ENCODE data around the gene SOX13.

SOX13 gene

GRCh38 chr1:204065174-204065985, 7.5 kb upstream of the SOX13 start:
- no peak for ATAC-seq
- no peak for DNase-seq

DNA sequence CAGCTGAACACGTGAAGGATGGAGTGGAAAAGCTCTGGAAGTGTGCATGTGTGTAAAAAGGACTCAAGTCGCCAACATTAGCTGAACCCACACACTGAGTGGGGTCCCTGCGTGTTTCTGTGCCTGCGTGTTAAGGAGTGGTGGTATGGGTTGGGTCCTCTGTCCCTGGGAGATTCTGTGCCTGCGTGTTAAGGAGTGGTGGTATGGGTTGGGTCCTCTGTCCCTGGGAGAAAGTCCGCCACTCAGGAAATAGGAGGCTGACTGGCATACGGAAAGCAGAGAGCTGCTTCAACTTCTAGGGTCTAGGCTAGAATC, 7.0 kb upstream of the SOX13 start:
- DNase-seq, result no peak
- ATAC-seq, result no peak

DNA sequence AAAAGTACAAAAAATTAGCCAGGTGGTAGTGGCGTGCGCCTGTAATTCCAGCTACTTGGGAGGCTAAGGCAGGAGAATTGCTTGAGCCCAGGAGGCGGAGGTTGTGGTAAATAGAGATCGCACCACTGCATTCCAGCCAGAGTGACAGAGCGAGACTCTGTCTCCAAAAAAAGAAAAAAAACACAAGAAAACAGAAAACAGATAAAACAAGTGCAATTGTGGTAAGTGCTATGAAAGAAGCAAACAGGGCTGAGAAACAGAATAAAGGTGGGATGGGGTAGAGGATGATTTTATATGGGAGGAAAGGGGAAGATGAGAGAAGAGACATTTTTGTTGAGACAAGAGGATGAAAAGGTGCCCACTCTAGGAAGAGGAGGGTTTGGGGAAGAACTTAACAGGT, 5.0 kb upstream of the SOX13 start:
- no peak for ATAC-seq
- DNase-seq, result no peak

DNA sequence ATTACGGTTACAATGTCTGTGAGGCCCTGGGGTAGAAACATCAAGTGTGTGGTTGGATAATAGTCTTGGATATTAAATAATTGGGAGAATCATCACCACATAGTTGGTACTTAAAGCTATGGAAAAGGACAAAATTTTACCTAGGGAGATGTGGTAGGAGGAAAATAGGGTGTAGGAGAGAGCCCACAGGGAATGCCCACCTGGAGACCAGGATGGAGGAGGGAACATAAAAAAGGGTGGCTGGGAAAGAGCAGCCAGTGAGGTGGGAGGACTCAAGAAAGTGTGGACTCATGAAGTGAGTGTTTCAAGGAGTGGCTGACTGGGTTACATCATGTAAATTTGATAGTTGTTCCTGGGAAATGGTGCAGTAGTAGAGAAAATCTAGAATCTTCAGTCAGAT, 3.0 kb upstream of the SOX13 start:
- no peak for DNase-seq

DNA sequence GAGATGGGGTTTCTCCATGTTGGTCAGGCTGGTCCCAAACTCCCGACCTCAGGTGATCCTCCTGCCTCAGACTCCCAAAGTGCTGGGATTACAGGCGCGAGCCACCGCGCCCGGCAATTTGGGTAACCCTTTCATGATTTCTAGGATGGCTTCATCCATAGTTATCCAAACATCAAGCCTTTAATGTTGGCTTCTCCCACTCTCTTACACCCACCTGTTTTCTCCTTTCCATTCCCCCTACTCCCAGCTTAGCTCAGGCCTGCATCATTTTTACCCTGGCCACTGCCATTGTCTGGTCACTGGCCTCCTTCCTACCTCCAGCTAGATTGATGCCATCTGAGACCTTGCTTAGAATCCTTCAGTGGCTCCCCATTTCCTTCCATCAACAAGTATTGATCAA, 2.0 kb upstream of the SOX13 start:
- ATAC-seq (no peak), DNase-seq (no peak)

More for the DNA sequence above, 3.0 kb upstream of the SOX13 start:
- ATAC-seq, result no peak

DNA sequence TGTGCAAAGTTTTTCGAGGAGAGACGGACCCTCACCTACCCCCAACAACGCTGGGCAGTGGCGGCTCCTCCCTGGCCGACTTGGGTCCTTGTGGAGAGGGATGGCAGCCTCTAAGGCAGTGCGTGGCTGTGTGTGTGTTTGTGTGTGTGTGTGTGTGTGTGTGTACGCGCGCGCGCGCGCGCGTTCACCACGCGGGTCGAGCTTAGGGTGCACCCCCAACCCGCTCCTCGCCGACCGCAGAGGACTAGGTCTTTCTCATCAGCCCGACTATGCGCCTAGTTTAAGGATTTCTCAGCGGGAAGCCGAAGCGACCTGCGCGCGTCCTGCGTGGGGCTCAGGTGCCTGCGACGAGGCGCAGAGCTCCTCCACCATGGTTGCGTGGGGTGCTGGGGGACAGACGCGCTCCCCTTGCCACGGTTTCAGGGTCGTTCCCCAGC, 940 bp downstream of the SOX13 start:
- ATAC-seq (no peak), DNase-seq (no peak)

- DNase-seq (no peak), ATAC-seq (no peak)
Observed at GRCh38 chr1:204074274-204075138, 1.6 kb downstream of the SOX13 start.

DNA sequence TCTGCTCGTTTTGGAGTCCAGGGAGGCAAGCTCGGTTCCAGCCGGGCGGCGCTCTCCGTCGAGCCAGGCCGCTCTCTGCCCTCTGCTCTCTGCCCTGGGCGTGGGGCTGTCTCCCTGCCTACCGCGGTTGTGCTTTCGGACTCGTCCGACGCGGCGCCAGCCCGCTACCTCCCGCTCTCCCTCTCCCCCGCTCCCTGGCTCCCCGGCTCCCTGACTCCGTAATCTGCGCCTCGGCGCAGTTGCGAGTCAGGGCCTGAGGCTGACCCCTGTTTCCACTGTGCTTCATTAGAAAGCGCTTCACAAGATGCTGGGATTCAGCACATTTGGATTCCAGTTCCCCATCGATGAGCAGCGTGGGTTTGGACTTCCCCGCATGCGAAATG, 2.2 kb downstream of the SOX13 start:
- ATAC-seq (no peak), DNase-seq (no peak)

GRCh38 chr1:204075890-204076846, 3.3 kb downstream of the SOX13 start:
- ATAC-seq, result no peak
- no peak for DNase-seq

GRCh38 chr1:204076891-204077290, 4.0 kb downstream of the SOX13 start:
- DNase-seq (no peak), ATAC-seq (no peak)

GRCh38 chr1:204077979-204078696, 5.2 kb downstream of the SOX13 start:
- DNase-seq (no peak), ATAC-seq (no peak)

DNA sequence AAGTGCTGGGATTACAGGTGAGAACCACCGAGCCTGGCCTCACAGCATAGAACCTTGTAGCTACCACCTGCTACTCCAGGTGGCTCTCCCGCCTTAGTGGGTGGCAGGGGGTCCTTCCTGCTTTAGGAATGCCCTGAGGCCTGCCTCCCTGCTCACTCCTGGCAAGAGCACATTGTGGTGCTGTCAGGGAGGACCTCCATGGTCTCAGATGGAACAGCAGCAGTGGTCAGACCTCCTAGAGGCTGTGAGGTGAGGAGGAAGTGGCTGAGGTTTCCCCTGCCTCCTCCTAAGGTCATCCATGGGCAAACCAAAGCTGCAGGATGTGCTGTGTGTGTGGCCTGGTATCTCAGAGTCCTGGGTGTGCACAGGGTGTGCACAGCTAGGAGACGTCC, 6.7 kb downstream of the SOX13 start:
- ATAC-seq, result no peak
- no peak for DNase-seq

DNA sequence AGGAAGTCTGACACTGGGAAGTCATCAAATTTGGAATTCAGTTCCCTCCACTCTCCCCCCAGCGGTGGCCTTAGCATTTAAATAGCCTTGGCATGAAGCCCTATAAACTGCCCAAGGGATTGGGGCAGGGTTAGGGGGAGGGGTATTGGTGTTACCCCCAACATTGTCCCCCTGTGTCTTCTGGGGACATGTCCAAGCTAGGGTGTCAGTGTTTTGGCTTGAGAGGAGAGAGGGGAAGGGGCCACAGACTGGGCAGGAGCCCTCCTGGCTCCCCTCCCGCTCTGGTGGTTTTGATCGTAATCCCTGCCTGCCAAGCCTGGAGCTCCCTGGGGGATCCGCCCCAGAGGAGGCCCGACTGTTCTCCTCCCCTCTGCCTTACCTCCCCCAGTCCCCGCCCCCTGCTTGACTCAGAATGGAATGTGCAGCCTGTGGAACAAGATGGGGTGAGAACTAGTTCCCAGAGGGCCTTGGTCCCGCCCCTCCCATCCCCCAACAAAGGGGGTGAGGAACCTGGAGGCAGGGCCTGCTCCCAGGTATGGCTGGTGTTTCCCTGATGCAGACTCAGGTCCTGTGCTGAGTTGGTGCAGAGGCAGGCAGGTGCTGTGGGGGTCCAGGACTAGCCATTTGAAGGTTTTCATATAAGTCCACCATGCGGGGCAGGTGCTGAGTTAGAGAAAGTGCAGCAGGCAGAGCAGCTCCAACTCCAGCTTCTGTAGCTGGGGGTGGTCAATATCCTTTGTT, 7.4 kb downstream of the SOX13 start:
- ATAC-seq (no peak), DNase-seq (no peak)

GRCh38 chr1:204081164-204081790, 8.4 kb downstream of the SOX13 start:
- ATAC-seq (no peak), DNase-seq (no peak)

DNA sequence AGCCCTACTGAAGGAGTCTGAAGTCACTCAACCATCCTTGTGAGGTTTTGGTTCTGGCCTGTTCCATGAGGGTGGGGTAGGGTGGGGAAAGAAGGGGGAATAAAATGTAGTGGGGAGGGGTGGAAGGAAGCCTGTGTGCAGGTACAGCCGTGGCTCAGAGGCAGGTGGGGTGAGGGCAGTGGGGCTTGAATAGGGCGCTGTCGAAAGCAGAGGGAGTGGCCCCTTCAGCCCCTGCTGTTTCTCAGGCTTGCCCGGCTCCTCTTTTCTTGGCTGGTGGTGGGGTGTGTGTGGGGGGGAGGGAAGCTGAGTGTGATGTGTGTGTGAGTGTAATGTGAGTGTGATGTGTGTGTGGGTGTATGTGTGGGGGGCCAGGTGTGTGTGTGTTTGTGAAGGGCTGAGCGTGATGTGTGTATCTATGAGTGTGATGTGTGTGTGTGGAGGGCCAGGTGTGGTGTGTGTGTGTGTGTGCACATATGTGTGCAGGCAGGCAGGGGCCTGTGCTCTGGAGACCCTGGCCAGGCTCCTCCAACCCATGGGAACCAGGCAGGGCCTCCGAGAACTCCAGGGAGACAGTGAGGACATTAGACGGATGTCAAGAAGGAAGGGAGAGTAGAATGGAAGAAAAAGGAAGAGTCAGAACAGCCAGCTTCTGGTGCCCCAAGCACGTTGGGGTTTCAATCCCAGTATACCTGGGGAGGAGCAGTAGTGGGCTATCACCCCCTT, 9.0 kb downstream of the SOX13 start:
- DNase-seq (no peak), ATAC-seq (no peak)

DNA sequence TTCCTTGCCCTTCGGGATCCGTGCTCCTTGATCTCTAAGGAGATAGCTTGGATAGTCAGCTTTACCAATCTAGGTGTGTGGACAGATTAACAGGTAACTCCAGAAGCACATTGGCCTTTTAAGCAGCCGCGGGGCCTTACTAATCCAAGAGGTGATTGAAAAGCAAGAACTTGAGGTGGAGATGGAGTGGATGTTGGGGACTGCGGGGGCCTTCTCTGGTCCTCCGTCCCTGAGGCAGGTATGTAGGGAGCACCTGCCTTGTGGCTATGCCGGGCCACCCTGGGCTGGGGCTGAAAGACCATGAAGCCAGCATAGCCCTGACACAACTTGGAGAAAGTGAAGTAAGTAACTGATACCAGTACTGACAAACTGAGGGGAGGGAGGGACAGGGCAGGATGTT, 10.6 kb downstream of the SOX13 start:
- ATAC-seq, result no peak

GRCh38 chr1:204084247-204084772, 11.4 kb downstream of the SOX13 start:
- ATAC-seq (no peak), DNase-seq (no peak)

More for the DNA sequence above, 10.6 kb downstream of the SOX13 start:
- no peak for DNase-seq

DNA sequence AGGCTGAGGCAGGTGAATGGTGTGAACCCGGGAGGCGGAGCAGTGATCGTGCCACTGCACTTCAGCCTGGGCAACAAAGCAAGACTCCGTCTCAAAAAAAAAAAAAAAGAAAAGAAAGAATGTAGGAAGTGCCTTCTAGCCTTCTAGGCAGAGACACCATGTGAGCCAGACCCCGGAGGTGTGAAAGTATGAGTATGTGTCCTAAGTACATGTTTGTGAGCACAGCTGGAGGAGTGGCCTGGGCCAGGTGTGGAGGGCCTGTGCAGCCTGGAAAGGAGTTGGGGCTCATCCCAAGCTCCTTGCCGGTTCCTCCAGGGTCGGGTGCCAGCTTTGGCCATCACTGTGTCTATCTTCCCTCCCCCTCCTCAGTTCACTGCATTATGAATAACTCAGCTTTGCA, 13.0 kb downstream of the SOX13 start:
- ATAC-seq (no peak), DNase-seq (no peak)

DNA sequence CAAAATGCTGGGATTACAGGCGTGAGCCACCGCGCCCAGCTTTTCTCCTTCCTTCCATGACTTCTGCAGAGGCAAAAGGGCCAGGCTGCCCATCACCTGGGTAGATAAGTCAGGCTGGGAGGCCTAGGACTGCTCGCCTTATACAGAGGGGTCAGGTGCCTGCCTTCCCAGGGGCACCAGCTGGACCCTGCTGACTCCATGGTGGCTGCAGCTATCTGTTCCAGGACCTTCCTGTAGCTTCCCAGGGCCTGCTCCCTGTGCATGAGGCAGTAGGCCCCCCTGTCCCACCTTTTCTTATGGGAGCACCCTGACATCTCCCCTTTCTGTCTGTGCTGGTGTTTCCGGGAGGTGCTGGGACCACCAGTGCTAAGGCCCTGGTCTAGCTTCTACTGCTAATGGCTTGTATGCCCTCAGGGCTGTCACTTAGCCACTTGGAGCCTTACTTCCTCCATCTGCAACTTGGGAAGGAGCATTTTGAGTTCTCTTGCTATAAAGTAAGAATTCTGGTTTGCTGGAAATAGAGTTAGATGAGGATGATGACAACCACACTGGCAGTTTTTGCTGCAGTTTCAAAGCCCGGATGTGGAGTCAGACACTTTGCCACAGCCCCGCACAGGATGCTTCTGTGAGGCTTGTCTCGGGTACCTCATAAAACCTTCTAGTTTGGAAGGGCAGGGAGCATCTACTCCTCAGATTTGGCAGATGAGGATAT, 14.4 kb downstream of the SOX13 start:
- DNase-seq (no peak), ATAC-seq (no peak)

Data from stimulated activated naive CD8-positive, alpha-beta T cell treated with anti-CD3 and anti-CD28 coated beads, Interleukin-15, Interleukin-2, amounts not matched to agents 100 U/mL and 50 U/mL, for 24 hours (primary cell).